Neural progenitor cell (in vitro differentiated cells): ENCODE data around the gene MTRF1L. TPM values are rescaled to one million over a fixed set of nuclear protein-coding genes. Genes with fewer than 3 reads are reported as not detected.

ENCODE experiments used
- DNase-seq: peaks from one replicate; pipeline ENCODE4 v3.0.0-alpha.2; 2016; ENCODE audit warnings: low spot score
- H2AFZ ChIP-seq: fragments of 200-600 bp; sonication (generic); replicated peaks from 2 replicates; pipeline ENCODE4 v1.6.1; 2016; ENCODE audit warnings: antibody characterized with exemption
- H3F3A ChIP-seq: fragments of 200-600 bp; sonication (generic); 2 replicates; pipeline ENCODE4 v1.6.1; 2016; ENCODE audit warnings: antibody characterized with exemption, low read depth
- H3K27ac ChIP-seq: fragments of 200-600 bp; sonication (generic); 2 replicates; pipeline ENCODE4 v1.5.1; 2016; ENCODE audit warnings: mild to moderate bottlenecking
- H3K27me3 ChIP-seq: fragments of 200-600 bp; sonication (generic); 2 replicates; pipeline ENCODE4 v1.6.1; 2016; ENCODE audit warnings: mild to moderate bottlenecking, moderate library complexity
- H3K36me3 ChIP-seq: fragments of 200-600 bp; sonication (generic); 2 replicates; pipeline ENCODE4 v1.5.1; 2016
- H3K4me1 ChIP-seq: fragments of 200-600 bp; sonication (generic); 2 replicates; pipeline ENCODE4 v1.6.1; 2016; ENCODE audit warnings: mixed run types
- H3K4me2 ChIP-seq: fragments of 200-600 bp; sonication (generic); 2 replicates; pipeline ENCODE4 v1.6.1; 2016
- H3K4me3 ChIP-seq: fragments of 200-600 bp; sonication (generic); 2 replicates; pipeline ENCODE4 v1.5.1; 2016
- H3K79me2 ChIP-seq: fragments of 200-600 bp; sonication (generic); 2 replicates; pipeline ENCODE4 v1.6.1; 2016; ENCODE audit warnings: low read depth
- H3K9ac ChIP-seq: fragments of 200-600 bp; sonication (generic); 2 replicates; pipeline ENCODE4 v1.6.1; 2016
- H3K9me3 ChIP-seq: fragments of 200-600 bp; sonication (generic); 2 replicates; pipeline ENCODE4 v1.5.1; 2016; ENCODE audit warnings: low read depth
- H4K20me1 ChIP-seq: fragments of 200-600 bp; sonication (generic); 2 replicates; pipeline ENCODE4 v1.6.1; 2016; ENCODE audit warnings: low read depth
- H3K27ac Mint-ChIP-seq: 3 replicates; pipeline ENCODE4 v1.8.0; 2021; ENCODE audit warnings: mixed read lengths
- H3K27me3 Mint-ChIP-seq: 2 replicates; pipeline ENCODE4 v1.8.0; 2022; ENCODE audit warnings: low read depth, mild to moderate bottlenecking, inconsistent platforms, moderate library complexity, mixed read lengths; ENCODE audit not compliant: insufficient read depth
- H3K36me3 Mint-ChIP-seq: 3 replicates; pipeline ENCODE4 v1.8.0; 2021; ENCODE audit warnings: mixed read lengths
- H3K4me1 Mint-ChIP-seq: 3 replicates; pipeline ENCODE4 v1.8.0; 2021; ENCODE audit warnings: mixed read lengths
- H3K4me3 Mint-ChIP-seq: 3 replicates; pipeline ENCODE4 v1.8.0; 2021; ENCODE audit warnings: mild to moderate bottlenecking, moderate library complexity, mixed read lengths
- H3K9me3 Mint-ChIP-seq: 3 replicates; pipeline ENCODE4 v1.8.0; 2020; ENCODE audit warnings: mixed read lengths
- EZH2 ChIP-seq: fragments of 200-600 bp; sonication (generic); IDR thresholded peaks from 2 replicates; pipeline ENCODE4 v1.6.1; 2017; ENCODE audit warnings: antibody characterized with exemption, mild to moderate bottlenecking, moderate library complexity
- EZH2phosphoT487 ChIP-seq: fragments of 200-600 bp; sonication (generic); IDR thresholded peaks from 2 replicates; pipeline ENCODE4 v1.6.1; 2017; ENCODE audit warnings: antibody characterized with exemption
- total RNA-seq: library from RNA; depleted of rRNA; stranded (reverse); fragments of >200 nt; gene quantifications from 2 replicates; pipeline ENCODE4 v1.2.3, GENCODE V29; 2015; ENCODE audit warnings: low replicate concordance
- TF ChIP-seq, protein P1 (sequence below): fragments of 200-600 bp; sonication (generic); IDR thresholded peaks from 2 replicates; pipeline ENCODE4 v1.5.1; 2017; ENCODE audit warnings: antibody characterized with exemption, mild to moderate bottlenecking

Gene MTRF1L
- total RNA-seq, 1 donor from 2014 or later = 29.0 TPM

DNA sequence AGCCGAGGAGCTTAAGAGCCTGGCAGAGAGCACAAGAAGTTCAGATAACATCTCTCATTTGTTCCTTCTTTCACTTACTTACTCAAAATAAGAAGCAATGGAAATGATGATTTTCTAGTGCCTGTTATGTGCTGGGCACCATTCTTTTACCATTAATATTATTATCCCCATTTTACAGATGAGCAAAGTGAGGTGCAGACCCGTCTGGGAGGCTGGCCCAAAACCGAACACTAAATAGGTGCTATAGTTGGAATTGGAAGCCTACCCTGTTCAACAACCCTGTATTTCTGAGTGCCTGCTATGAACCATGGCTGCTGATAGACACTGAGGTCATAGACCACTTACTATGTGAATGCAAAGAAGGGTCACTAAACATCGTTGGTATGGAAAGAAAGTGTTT, 25.0 kb upstream of the MTRF1L start:
- no peaks in the 10 kb centered on the region for H3K4me1 Mint-ChIP-seq
- DNase-seq = no peak
- H3K27ac Mint-ChIP-seq = no peak overlapping the region
- H3K27me3 ChIP-seq = no peaks in the 10 kb centered on the region
- H3K36me3 Mint-ChIP-seq = no peaks in the 10 kb centered on the region
- no peaks in the 10 kb centered on the region for H3F3A ChIP-seq
- no peak overlapping the region for H3K9ac ChIP-seq
- no peaks in the 10 kb centered on the region for H3K4me1 ChIP-seq
- H3K9me3 ChIP-seq = no peaks in the 10 kb centered on the region
- no peak overlapping the region for H3K4me3 Mint-ChIP-seq
- H2AFZ ChIP-seq = no peak overlapping the region
- H3K27me3 Mint-ChIP-seq = no peaks in the 10 kb centered on the region
- no peak overlapping the region for H3K27ac ChIP-seq
- no peaks in the 10 kb centered on the region for H3K9me3 Mint-ChIP-seq
- H3K4me3 ChIP-seq = no peak overlapping the region
- no peak overlapping the region for H3K4me2 ChIP-seq
- H3K79me2 ChIP-seq = no peaks in the 10 kb centered on the region
- TF ChIP-seq EZH2phosphoT487 = no peak
- TF ChIP-seq, protein P1, sequence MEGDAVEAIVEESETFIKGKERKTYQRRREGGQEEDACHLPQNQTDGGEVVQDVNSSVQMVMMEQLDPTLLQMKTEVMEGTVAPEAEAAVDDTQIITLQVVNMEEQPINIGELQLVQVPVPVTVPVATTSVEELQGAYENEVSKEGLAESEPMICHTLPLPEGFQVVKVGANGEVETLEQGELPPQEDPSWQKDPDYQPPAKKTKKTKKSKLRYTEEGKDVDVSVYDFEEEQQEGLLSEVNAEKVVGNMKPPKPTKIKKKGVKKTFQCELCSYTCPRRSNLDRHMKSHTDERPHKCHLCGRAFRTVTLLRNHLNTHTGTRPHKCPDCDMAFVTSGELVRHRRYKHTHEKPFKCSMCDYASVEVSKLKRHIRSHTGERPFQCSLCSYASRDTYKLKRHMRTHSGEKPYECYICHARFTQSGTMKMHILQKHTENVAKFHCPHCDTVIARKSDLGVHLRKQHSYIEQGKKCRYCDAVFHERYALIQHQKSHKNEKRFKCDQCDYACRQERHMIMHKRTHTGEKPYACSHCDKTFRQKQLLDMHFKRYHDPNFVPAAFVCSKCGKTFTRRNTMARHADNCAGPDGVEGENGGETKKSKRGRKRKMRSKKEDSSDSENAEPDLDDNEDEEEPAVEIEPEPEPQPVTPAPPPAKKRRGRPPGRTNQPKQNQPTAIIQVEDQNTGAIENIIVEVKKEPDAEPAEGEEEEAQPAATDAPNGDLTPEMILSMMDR = no peak
- TF ChIP-seq EZH2 = no peak
- H4K20me1 ChIP-seq = no peaks in the 10 kb centered on the region
- H3K36me3 ChIP-seq = no peaks in the 10 kb centered on the region

DNA sequence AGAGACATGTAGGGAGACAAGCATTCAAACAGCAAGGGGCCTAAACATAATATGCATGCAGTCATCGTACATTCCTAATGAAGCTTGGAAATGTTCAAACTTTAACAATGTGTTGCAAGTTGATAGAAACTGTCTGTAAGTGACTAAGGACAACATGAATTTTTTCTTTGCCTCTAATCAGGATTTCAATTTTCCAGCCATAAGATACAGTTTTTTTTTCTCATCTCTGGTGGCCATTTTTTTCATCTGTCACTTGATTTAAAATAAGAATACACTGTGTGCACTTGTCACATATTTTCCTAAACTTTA, 22.2 kb upstream of the MTRF1L start:
- H3K4me1 Mint-ChIP-seq = no peaks in the 10 kb centered on the region
- no peak overlapping the region for H3K4me3 Mint-ChIP-seq
- H3K4me1 ChIP-seq = no peaks in the 10 kb centered on the region
- no peaks in the 10 kb centered on the region for H3K27me3 ChIP-seq
- peaks cover 2% of the 10 kb centered on the region for H3K36me3 Mint-ChIP-seq
- no peaks in the 10 kb centered on the region for H3K9me3 Mint-ChIP-seq
- no peak overlapping the region for H3K27ac ChIP-seq
- H3F3A ChIP-seq = no peaks in the 10 kb centered on the region
- H3K27ac Mint-ChIP-seq = no peak overlapping the region
- no peaks in the 10 kb centered on the region for H3K9me3 ChIP-seq
- no peaks in the 10 kb centered on the region for H3K36me3 ChIP-seq
- no peaks in the 10 kb centered on the region for H3K27me3 Mint-ChIP-seq
- no peak overlapping the region for H3K4me2 ChIP-seq
- H3K4me3 ChIP-seq = no peak overlapping the region
- no peaks in the 10 kb centered on the region for H3K79me2 ChIP-seq
- H2AFZ ChIP-seq = no peak overlapping the region
- TF ChIP-seq, protein P1 = peak; percentile 3
- no peak for TF ChIP-seq EZH2phosphoT487
- H4K20me1 ChIP-seq = no peaks in the 10 kb centered on the region
- no peak overlapping the region for H3K9ac ChIP-seq
- DNase-seq = no peak

DNA sequence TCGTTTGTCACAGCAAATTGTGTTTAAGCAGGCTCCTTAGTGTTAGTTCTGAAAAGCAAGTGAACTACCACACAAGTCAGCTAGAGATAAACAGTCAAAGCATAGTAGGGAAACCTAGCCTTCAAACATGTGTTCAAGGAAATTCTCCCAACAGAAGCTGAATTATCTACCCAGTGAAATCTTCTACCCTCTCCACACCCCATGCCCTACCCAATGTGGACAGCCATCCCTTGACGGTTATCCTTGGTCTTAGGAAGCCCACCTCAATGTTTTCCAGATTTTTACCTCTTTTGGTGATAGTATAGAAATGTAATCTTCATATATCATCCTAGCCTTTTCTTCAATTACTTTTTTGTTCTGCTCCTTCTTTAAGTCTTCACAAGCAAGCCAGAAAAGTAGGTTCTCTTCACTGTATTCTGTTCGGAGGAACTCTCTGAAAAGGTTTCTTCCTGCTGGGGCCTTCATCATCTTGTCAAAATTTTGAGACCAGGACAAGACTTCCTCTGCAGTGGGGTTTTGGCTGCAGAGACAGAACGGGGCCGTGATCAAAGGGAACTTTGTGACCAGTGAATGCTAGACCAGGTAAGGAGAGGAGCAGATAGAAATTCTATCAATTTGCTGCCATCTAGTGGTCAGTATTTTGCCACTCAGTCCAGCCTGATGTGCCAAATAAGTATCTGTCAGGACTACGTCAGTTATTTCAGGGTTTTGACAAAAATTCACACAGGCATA, 21.6 kb upstream of the MTRF1L start:
- TF ChIP-seq, protein P1 = peak; percentile 82
- no peak for TF ChIP-seq EZH2
- H3K4me1 ChIP-seq = no peaks in the 10 kb centered on the region
- DNase-seq = peak; percentile 74
- H3K36me3 Mint-ChIP-seq = peaks cover 2% of the 10 kb centered on the region
- H3K9me3 ChIP-seq = no peaks in the 10 kb centered on the region
- no peaks in the 10 kb centered on the region for H3K9me3 Mint-ChIP-seq
- H4K20me1 ChIP-seq = no peaks in the 10 kb centered on the region
- H3F3A ChIP-seq = no peaks in the 10 kb centered on the region
- no peak overlapping the region for H3K9ac ChIP-seq
- no peaks in the 10 kb centered on the region for H3K36me3 ChIP-seq
- no peaks in the 10 kb centered on the region for H3K79me2 ChIP-seq
- H3K27ac Mint-ChIP-seq = no peak overlapping the region
- H3K27ac ChIP-seq = no peak overlapping the region
- H3K4me3 ChIP-seq = no peak overlapping the region
- H2AFZ ChIP-seq = no peak overlapping the region
- no peaks in the 10 kb centered on the region for H3K27me3 Mint-ChIP-seq
- H3K4me3 Mint-ChIP-seq = no peak overlapping the region
- no peaks in the 10 kb centered on the region for H3K27me3 ChIP-seq
- no peak overlapping the region for H3K4me2 ChIP-seq
- no peaks in the 10 kb centered on the region for H3K4me1 Mint-ChIP-seq
